CD4-positive, alpha-beta T cell (primary cell): Measurements from ENCODE around the gene ARTN. TPM values are rescaled to one million over a fixed set of nuclear protein-coding genes. Genes with fewer than 3 reads are reported as not detected.
A peak's percentile ranks its signal among the peaks of the same experiment; 100 is the strongest.

Source experiments
- ATAC-seq: fragments of 200-7000 bp; cut with Tn5 transposase; one replicate; pipeline ENCODE4 v1.10.0; 2022; ENCODE audit warnings: mild to moderate bottlenecking; ENCODE audit not compliant: poor library complexity
- CTCF ChIA-PET: fragments of 350-600 bp; sonication (Branson Sonifier 250); formaldehyde crosslinking; loops from one replicate; lab custom pipeline; 2021; ENCODE audit warnings: antibody characterized with exemption, inconsistent platforms; lab: Charles Lee
- POLR2A ChIA-PET: fragments of 350-600 bp; sonication (Branson Sonifier 250); formaldehyde crosslinking; loops from one replicate; lab custom pipeline; 2021; ENCODE audit warnings: antibody characterized with exemption, inconsistent platforms; lab: Charles Lee
- DNase-seq, 14 experiments: peaks; one replicate each; pipeline ENCODE4 v3.0.0-alpha.2; 2013 to 2020; ENCODE audit warnings: mixed read lengths in 2 of 14
- H3K27ac ChIP-seq, 2 donors: one replicate each; pipeline versions ENCODE4 v1.5.1 to v1.7.0; 2013; ENCODE audit warnings: low read length in 2 of 2, low read depth in 1 of 2, mild to moderate bottlenecking in 1 of 2
- H3K27me3 ChIP-seq, 2 experiments: 1 replicate in 1 of 2; 2 replicates in 1 of 2; pipeline versions ENCODE4 v1.6.1 to v1.7.0; 2013; ENCODE audit warnings: low read length in 2 of 2, control low read depth in 1 of 2, mild to moderate bottlenecking in 1 of 2, moderate library complexity in 1 of 2; ENCODE audit not compliant: insufficient read depth in 2 of 2, control insufficient read depth in 1 of 2
- H3K36me3 ChIP-seq: one replicate; pipeline ENCODE4 v1.6.1; 2013; ENCODE audit warnings: low read length, control low read depth; ENCODE audit not compliant: insufficient read depth
- H3K4me1 ChIP-seq: one replicate; pipeline ENCODE4 v1.6.1; 2013; ENCODE audit warnings: low read length, control low read depth; ENCODE audit not compliant: insufficient read depth
- H3K4me3 ChIP-seq: one replicate; pipeline ENCODE4 v1.5.1; 2013; ENCODE audit warnings: mild to moderate bottlenecking, low read length, moderate library complexity
- H3K9me3 ChIP-seq, 2 experiments: 1 replicate in 1 of 2; 2 replicates in 1 of 2; pipeline versions ENCODE4 v1.6.1 to v1.7.0; 2013; ENCODE audit warnings: low read length in 2 of 2, mild to moderate bottlenecking in 2 of 2, control low read depth in 1 of 2, moderate library complexity in 1 of 2; ENCODE audit not compliant: control insufficient read depth in 1 of 2, insufficient read depth in 1 of 2
- H3K27ac Mint-ChIP-seq: one replicate; pipeline ENCODE4 v1.8.0; 2020; ENCODE audit warnings: mixed read lengths
- H3K27me3 Mint-ChIP-seq: one replicate; pipeline ENCODE4 v1.8.0; 2021; ENCODE audit warnings: mixed read lengths
- H3K36me3 Mint-ChIP-seq: one replicate; pipeline ENCODE4 v1.8.0; 2021; ENCODE audit warnings: low read depth, mixed read lengths
- H3K4me1 Mint-ChIP-seq: one replicate; pipeline ENCODE4 v1.8.0; 2021; ENCODE audit warnings: low read depth, mixed read lengths
- H3K4me3 Mint-ChIP-seq: one replicate; pipeline ENCODE4 v1.8.0; 2020; ENCODE audit warnings: mild to moderate bottlenecking, mixed read lengths
- H3K9me3 Mint-ChIP-seq: one replicate; pipeline ENCODE4 v1.8.0; 2020; ENCODE audit warnings: mixed read lengths
- intact Hi-C, 2 experiments: fragments of 100-400 bp; cut with DNase I in 1 of 2; cut with micrococcal nuclease in 1 of 2; formaldehyde crosslinking; loops; one replicate each; pipeline versions ENCODE4 v1.15.1 to v1.9.0; 2023 to 2025; cut with DNase I, micrococcal nuclease
- total RNA-seq, 174 experiments: library from RNA in 2 of 174; stranded (reverse) in 2 of 174; gene quantifications; one replicate each; pipeline ENCODE4 v1.2.3 and lab custom pipeline; 2021 to 2026
- TF ChIP-seq, protein P1 (sequence below): fragments of 200-600 bp; IDR thresholded peaks from one replicate; pipeline ENCODE4 v1.8.0; 2022; ENCODE audit warnings: antibody characterized with exemption, mild to moderate bottlenecking

ARTN gene
- total RNA-seq, 2 experiments from 2014 or later: 0.55 to 1.3 TPM

- ChIA-PET POLR2A (no interaction called here), CTCF (interaction anchor here (1.3 to 3.3 kb wide), 7 partner anchors 8 to 406 kb away, joined by 5 to 24 read pairs (median 6); partner anchors contain the start of genes ATP6V0B, IPO13 and SLC6A9)
- H3K27me3 Mint-ChIP-seq: peaks cover 36% of the 10 kb centered on the region
- peaks cover 33% of the 10 kb centered on the region for H3K4me1 ChIP-seq
- peaks cover 15% of the 10 kb centered on the region for H3K4me1 Mint-ChIP-seq
- peaks cover 4% of the 10 kb centered on the region for H3K36me3 ChIP-seq
- TF ChIP-seq, protein P1, sequence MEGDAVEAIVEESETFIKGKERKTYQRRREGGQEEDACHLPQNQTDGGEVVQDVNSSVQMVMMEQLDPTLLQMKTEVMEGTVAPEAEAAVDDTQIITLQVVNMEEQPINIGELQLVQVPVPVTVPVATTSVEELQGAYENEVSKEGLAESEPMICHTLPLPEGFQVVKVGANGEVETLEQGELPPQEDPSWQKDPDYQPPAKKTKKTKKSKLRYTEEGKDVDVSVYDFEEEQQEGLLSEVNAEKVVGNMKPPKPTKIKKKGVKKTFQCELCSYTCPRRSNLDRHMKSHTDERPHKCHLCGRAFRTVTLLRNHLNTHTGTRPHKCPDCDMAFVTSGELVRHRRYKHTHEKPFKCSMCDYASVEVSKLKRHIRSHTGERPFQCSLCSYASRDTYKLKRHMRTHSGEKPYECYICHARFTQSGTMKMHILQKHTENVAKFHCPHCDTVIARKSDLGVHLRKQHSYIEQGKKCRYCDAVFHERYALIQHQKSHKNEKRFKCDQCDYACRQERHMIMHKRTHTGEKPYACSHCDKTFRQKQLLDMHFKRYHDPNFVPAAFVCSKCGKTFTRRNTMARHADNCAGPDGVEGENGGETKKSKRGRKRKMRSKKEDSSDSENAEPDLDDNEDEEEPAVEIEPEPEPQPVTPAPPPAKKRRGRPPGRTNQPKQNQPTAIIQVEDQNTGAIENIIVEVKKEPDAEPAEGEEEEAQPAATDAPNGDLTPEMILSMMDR: no peak
- H3K9me3 Mint-ChIP-seq: no peaks in the 10 kb centered on the region
- H3K27ac Mint-ChIP-seq: no peak overlapping the region
- peaks cover 35 to 41% of the 10 kb centered on the region in 2 experiments for H3K27me3 ChIP-seq
- peaks cover 0 to 12% of the 10 kb centered on the region in 2 experiments for H3K9me3 ChIP-seq
- no peak overlapping the region for H3K4me3 ChIP-seq
- H3K27ac ChIP-seq: no peak overlapping the region
- ATAC-seq: no peak
- intact Hi-C loops: loop anchor here in 1 of 2 experiments (2.0 to 10.0 kb wide), 2 partner anchors 407 to 711 kb away; no protein-coding TSS in a partner anchor
- no peak overlapping the region for H3K4me3 Mint-ChIP-seq
- no peaks in the 10 kb centered on the region for H3K36me3 Mint-ChIP-seq
- DNase-seq: no peak
These were observed 2.3 kb downstream of the ARTN start for GRCh38 chr1:43935711-43936427.

- Mint-ChIP-seq H3K4me1 (peaks cover 15% of the 10 kb centered on the region), H3K4me3 (no peak overlapping the region), H3K36me3 (no peaks in the 10 kb centered on the region), H3K27ac (no peak overlapping the region), H3K27me3 (peaks cover 36% of the 10 kb centered on the region), H3K9me3 (no peaks in the 10 kb centered on the region)
- peaks cover 4% of the 10 kb centered on the region for H3K36me3 ChIP-seq
- intact Hi-C loops: loop anchor here in 1 of 2 experiments (10.0 kb wide), 1 partner anchor 712 kb away; no protein-coding TSS in a partner anchor
- no peak overlapping the region for H3K27ac ChIP-seq
- peaks cover 33% of the 10 kb centered on the region for H3K4me1 ChIP-seq
- ChIA-PET POLR2A (no interaction called here), CTCF (no interaction called here)
- ATAC-seq (no peak), DNase-seq (peak in 4 of 14 experiments; percentile 14 to 47 (median 26))
- TF ChIP-seq, protein P1: no peak
- peaks cover 0 to 12% of the 10 kb centered on the region in 2 experiments for H3K9me3 ChIP-seq
- H3K4me3 ChIP-seq: no peak overlapping the region
- H3K27me3 ChIP-seq: peaks cover 35 to 41% of the 10 kb centered on the region in 2 experiments
These were observed 3.0 kb downstream of the ARTN start for GRCh38 chr1:43936431-43937151.

DNA sequence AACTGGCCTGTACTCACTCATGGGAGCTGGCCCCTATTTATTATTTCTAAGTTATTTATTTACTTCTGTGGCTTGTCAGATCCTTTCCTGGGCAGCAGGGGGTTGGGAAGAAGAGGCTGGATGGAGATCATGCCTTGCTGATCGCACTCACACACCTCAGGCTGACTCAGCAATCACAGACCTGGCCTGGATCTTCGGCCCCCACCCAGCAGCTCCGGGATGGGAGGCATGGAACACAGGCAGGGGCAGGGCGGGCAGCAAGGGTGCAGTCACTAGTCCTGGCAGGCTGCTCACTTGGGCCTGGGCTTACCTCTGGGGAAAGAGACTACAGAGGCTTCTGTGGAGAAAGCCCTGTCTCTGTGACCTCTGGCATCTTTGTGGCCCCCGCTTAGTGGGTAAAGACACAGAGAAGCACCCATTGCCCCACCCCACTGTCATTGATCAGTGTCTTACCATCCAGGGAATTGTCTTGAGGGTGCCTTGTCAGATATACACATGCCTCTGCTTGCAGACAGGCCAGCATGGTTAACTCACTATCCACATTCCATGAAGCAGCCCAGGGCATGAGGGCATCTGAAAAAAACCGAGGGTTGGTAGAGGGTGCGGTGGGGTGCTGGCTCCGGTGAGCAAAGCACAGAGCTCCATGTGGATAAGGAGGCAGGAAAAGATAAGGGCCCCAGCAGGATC, 3.7 kb downstream of the ARTN start:
- POLR2A ChIA-PET: no interaction called here
- TF ChIP-seq, protein P1: no peak
- H3K4me3 Mint-ChIP-seq: no peak overlapping the region

More for the DNA sequence above, 3.7 kb downstream of the ARTN start:
- CTCF ChIA-PET: no interaction called here
- peaks cover 0 to 12% of the 10 kb centered on the region in 2 experiments for H3K9me3 ChIP-seq
- intact Hi-C loops: loop anchor here in 1 of 2 experiments (10.0 kb wide), 1 partner anchor 713 kb away; no protein-coding TSS in a partner anchor
- H3K27me3 Mint-ChIP-seq: peaks cover 31% of the 10 kb centered on the region
- H3K27ac Mint-ChIP-seq: no peak overlapping the region
- H3K27me3 ChIP-seq: peaks cover 35 to 37% of the 10 kb centered on the region in 2 experiments
- H3K27ac ChIP-seq: no peak overlapping the region
- ATAC-seq (no peak), DNase-seq (no peak)
- H3K4me1 Mint-ChIP-seq: peaks cover 15% of the 10 kb centered on the region
- no peaks in the 10 kb centered on the region for H3K36me3 Mint-ChIP-seq
- no peaks in the 10 kb centered on the region for H3K9me3 Mint-ChIP-seq
- H3K4me1 ChIP-seq: peaks cover 33% of the 10 kb centered on the region
- peaks cover 4% of the 10 kb centered on the region for H3K36me3 ChIP-seq
- no peak overlapping the region for H3K4me3 ChIP-seq
